Measurements from ENCODE around the gene PTPN6. TPM values are rescaled to one million over a fixed set of nuclear protein-coding genes. Genes with fewer than 3 reads are reported as not detected.
A peak's percentile ranks its signal among the peaks of the same experiment; 100 is the strongest.

Gene PTPN6
- total and polyA plus RNA-seq, 2 of the 4 experiments (the other 2 are of a cell fraction) = under 0.01 to 0.14 TPM

GRCh38 chr12:6914246-6914946, 36.8 kb upstream of the PTPN6 start, which contains the start of gene ENO2 (continued):
- no peak for TF ChIP-seq SMC3 (IDR thresholded peaks at IDR 0.05; ENCODE audit: low read depth, low read length)

GRCh38 chr12:6914947-6915788, 36.0 kb upstream of the PTPN6 start:
- peak overlapping the region; percentile 90 for H3K4me3 ChIP-seq (ENCODE audit: insufficient read depth, low read depth, low read length)
- ATAC-seq (ENCODE audit: low read depth) = peak; percentile 6
- peak overlapping the region; percentile 64 for H2BK5ac ChIP-seq (ENCODE audit: low read depth, low read length, poor library complexity, severe bottlenecking)
- peak overlapping the region; percentile 89 for H2AFZ ChIP-seq (replicated peaks; ENCODE audit: low read length, poor library complexity)
- WGBS, 2 experiments (ENCODE audit: extremely low coverage in 2 of 2, insufficient read length in 1 of 2) = 0% methylated on average over 2 of the region's 29 CpGs; no CpG with 5 or more reads in 1 of the 2 experiments
- peak overlapping the region; percentile 93 for H2AK9ac ChIP-seq (replicated peaks; ENCODE audit: low read depth, low read length, poor library complexity)
- peak overlapping the region; percentile 69 for H3K14ac ChIP-seq (replicated peaks; ENCODE audit: low read depth, low read length)
- intact Hi-C loops (cut with micrococcal nuclease) = no loop called here
- peak overlapping the region; percentile 50 for H3K4ac ChIP-seq (ENCODE audit: low read depth, low read length)
- H4K91ac ChIP-seq (ENCODE audit: insufficient read depth, low read depth, low read length) = peak overlapping the region; percentile 39; the same call in 1 of the 2 replicates
- dilution Hi-C loops (cut with HindIII; ENCODE audit: low sequenced_read_pairs, unreplicated experiment) = no loop called here
- peak overlapping the region; percentile 77; the same call in 1 of the 2 replicates for H3K23ac ChIP-seq (ENCODE audit: low read depth, low read length)
- peaks cover 24% of the 10 kb centered on the region for H3K4me1 ChIP-seq (ENCODE audit: control insufficient read depth, insufficient read depth, low read length)
- H3K4me2 ChIP-seq (ENCODE audit: low read depth, low read length) = peak overlapping the region; percentile 96
- POLR2A ChIA-PET (ENCODE audit: unreplicated experiment) = no interaction called here
- peaks cover 8% of the 10 kb centered on the region; the same call in 1 of the 2 replicates for H3K9me1 ChIP-seq (ENCODE audit: insufficient read depth, low read length)
- H3K27ac ChIP-seq (ENCODE audit: insufficient read depth, low read length) = peak overlapping the region; percentile 63; the same call in 1 of the 2 replicates
- in situ Hi-C loops (cut with MboI; ENCODE audit: low sequenced_read_pairs) = no loop called here
- peak overlapping the region; percentile 64 for H3K9ac ChIP-seq (ENCODE audit: low read depth, low read length)
- no peak for DNase-seq
- H3K36me3 ChIP-seq (ENCODE audit: control insufficient read depth, insufficient read depth, low read length) = peaks cover 29% of the 10 kb centered on the region
- H2BK20ac ChIP-seq (ENCODE audit: low read depth, low read length) = no peak overlapping the region
- BruUV-seq (replicated peaks) = no TSS peak
- H4K8ac ChIP-seq (ENCODE audit: low read depth in 2 of 2, low read length in 2 of 2) = peak overlapping the region; percentile 20 to 100; a peak in 2 of 4 replicates
- CTCF ChIA-PET = interaction anchor here (2.1 kb wide), 1 partner anchor 9 kb away, joined by 7 read pairs; no protein-coding TSS in a partner anchor
- H3K79me1 ChIP-seq (ENCODE audit: low read depth in 1 of 2, low read length in 2 of 2) = peaks cover 37 to 41% of the 10 kb centered on the region in 2 experiments
- H3K9me3 ChIP-seq (ENCODE audit: control insufficient read depth, insufficient read depth, low read length) = no peaks in the 10 kb centered on the region
- H3K18ac ChIP-seq (ENCODE audit: low read depth, low read length) = peak overlapping the region; percentile 13; the same call in 1 of the 2 replicates
- no peaks in the 10 kb centered on the region for H3K27me3 ChIP-seq (ENCODE audit: control insufficient read depth, insufficient read depth, low read length)
- H4K20me1 ChIP-seq (ENCODE audit: insufficient read depth, low read length) = 0 out of 2 replicates have a peak, but pooled peaks cover 6% of the 10 kb centered on the region
- TF ChIP-seq RCOR1 (IDR thresholded peaks at IDR 0.05; ENCODE audit: insufficient replicate concordance, low read length) (peak; percentile 2), ELK1 (IDR thresholded peaks at IDR 0.05; ENCODE audit: borderline replicate concordance, low read depth, low read length) (no peak), SMC3 (IDR thresholded peaks at IDR 0.05; ENCODE audit: low read depth, low read length) (no peak)
- 0 out of 2 replicates have a peak overlapping the region, but pooled peaks have one; percentile 7 for H4K5ac ChIP-seq (ENCODE audit: low read depth, low read length)
- peak overlapping the region; percentile 61 for H2AK5ac ChIP-seq (ENCODE audit: low read depth, low read length)
- no peak overlapping the region for H3K56ac ChIP-seq (ENCODE audit: extremely low read depth, insufficient read depth, low read length)
- no peak overlapping the region for H2BK15ac ChIP-seq (ENCODE audit: low read depth, low read length)
- H2BK120ac ChIP-seq (ENCODE audit: low read depth, low read length) = no peak overlapping the region
